8988T (cell line): ENCODE results near the gene ARRDC3.
"Not testable (repeated sequence)": the region's sequence is repeated elsewhere in the genome, so short reads cannot be mapped to it uniquely, and the experiment has no call there.

Experiments
- DNase-seq: peaks from one replicate; pipeline ENCODE4 v3.0.0; 2011

The ARRDC3 gene

GRCh38 chr5:91357012-91357634 is 26.0 kb downstream of the ARRDC3 start:
- no peak for DNase-seq

- not testable (repeated sequence) for DNase-seq
Measured at GRCh38 chr5:91354867-91355266, 28.2 kb downstream of the ARRDC3 start.

DNA sequence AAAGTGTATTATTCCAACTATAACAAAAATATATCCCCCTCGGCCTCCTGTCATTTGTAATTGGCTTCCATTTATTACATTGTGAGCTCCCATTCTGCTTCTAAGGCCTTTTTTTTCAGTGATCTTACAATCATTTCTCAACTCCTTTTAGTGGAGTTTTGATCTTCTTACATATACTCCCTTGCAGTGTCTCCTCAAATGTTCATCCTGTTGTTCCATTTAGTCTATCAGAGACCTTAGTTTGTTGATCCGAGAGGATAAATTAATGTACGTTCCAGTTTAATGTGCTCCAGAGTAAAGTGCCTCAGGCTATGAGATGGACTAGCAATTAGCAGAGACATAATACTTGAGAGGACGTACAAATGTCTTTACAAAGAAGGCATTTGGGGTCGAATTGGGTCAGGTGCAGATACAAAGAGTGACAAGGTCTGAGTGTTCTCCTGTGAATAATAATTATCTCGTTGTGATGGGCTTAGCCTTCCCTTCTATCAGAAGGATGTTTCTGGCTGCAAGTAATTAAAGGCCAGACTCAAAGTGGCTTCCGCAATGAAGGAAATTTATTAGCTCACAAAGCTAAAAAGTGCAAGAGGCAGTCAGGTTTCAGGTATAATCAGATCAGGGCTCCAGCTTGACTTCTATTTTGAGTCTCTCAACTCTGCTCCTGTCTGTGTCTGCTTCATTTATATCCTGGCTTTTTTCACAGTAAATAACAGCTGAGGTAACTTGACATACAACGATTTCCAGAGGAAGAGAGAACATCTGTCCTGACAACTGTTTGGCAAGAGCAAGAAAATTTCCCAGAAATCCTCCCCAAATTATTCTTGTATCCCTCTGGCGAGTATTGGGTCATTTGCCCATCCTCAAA is 30.1 kb downstream of the ARRDC3 start:
- DNase-seq: no peak

GRCh38 chr5:91345461-91345860 is 37.7 kb downstream of the ARRDC3 start:
- no peak for DNase-seq

GRCh38 chr5:91344661-91345200 is 38.4 kb downstream of the ARRDC3 start:
- not testable (repeated sequence) for DNase-seq

GRCh38 chr5:91343916-91344315 is 39.2 kb downstream of the ARRDC3 start:
- DNase-seq: no peak

DNA sequence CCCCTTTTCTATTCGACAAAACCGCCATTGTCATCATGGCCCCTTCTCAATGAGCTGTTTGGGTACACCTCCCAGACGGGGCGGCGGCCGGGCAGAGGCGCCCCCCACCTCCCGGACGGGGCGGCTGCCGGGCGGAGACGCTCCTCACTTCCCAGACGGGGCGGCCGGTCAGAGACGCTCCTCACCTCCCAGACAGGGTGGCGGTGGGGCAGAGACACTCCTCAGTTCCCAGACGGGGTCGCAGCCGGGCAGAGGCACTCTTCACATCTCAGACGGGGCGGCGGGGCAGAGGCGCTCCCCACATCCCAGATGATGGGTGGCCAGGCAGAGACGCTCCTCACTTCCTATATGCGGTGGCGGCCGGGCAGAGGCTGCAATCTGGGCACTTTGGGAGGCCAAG is 40.2 kb downstream of the ARRDC3 start:
- not testable (repeated sequence) for DNase-seq

DNA sequence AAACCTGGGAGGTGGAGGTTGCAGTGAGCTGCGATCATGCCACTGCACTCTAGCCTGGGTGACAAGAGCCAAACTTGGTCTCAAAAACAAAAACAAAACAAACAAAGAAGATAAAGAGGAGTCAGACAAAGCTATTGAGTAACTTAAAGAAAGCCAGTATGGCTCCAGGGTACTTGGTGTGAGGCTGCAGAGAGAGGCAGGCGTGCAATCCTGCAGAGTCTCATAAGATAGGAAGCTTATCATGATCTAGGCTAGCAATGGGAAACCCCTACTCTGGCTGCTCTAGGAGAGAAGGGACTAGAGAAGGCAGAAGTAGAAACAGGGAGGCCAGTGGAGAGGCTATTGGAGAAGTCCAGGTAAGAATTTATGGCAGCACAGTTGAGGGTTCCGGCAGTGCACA is 42.0 kb downstream of the ARRDC3 start:
- no peak for DNase-seq

GRCh38 chr5:91340532-91340931 is 42.6 kb downstream of the ARRDC3 start:
- DNase-seq: no peak

DNA sequence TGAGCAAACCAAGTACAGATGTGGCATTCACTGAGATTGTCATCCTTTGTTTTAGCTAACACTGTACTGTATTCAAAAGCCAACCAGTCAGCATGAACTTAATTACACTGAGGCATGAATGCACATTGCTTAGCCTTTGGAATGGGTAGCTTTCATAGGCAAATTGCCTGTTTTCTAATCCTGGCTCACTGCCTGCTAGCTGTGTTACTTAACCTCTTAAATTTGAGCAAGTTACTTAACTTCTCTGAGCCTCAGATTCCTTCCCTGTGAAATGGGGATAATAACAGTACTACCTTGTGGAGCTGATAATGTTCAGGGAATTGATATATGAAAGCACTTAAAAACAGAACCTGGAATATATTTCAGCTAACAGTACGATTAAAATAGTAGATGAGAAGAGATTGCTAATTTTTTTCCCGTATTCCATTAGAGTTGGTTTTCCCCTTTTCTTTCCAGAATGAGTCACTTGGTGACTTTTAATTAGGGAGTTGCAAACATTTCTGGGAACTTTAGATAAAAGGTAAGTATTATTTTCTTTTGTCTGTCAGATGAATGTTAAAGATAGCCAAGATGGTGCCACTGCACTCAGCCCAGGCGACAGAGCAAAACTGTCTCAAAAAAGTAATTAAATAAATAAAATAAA is 43.9 kb downstream of the ARRDC3 start:
- no peak for DNase-seq

DNA sequence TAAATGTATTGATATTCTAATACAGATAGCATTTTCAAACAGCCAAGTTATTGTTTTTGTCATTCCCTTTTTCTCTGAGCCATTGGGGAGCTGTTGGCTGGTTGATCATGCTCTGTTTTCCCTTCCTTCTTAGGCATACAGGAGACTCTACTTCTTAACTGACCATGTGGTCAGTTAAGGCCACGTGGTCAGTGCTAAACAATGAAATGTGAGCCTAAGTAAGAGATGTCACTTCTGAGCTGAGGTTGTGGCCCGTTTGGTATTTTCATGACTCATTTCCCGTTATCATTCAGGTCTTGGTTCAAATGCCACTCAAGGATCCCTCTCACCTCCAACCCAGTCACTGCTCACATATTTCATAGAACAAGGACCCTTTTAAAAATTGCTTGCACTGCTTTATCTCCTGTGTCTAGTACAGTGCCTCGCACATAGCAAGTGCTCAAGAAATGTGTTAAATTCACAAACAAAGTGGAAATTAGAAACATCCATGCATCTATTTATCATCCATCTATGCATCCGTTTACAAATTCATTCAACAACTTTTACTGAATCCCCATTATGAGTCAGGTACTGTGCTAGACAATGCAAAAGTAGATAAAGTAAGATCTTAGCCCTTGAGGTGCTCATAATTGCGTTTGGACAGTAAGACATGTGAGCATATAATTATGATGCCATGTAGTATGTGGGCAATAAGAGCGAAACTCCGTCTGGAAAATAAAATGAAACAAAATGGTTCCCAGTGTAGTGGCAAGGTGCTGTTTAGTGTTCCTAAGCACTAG is 50.7 kb downstream of the ARRDC3 start:
- DNase-seq: peak; percentile 39

- no peak for DNase-seq
Measured at GRCh38 chr5:91331705-91332104, 51.4 kb downstream of the ARRDC3 start.

DNA sequence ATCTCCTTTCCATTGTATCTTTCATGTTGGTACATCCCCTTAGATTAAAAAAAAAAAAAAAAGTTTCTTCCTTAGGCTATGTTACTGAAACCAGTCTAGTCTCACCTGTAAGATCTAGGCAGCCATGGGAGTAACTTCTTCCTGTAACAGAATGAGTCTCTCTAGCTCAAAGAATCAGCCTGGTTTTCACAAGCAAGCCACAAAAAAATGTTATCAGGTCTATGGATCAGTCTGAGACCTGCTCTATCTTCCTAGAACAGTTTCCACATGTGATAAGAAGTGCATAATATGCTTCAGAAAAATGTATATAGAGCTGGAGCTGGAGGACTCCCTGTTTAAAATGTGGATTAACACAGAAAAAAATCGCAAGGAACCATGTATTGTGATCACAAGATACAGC is 53.8 kb downstream of the ARRDC3 start:
- no peak for DNase-seq

GRCh38 chr5:91328743-91329142 is 54.4 kb downstream of the ARRDC3 start:
- no peak for DNase-seq

- not testable (repeated sequence) for DNase-seq
Measured at GRCh38 chr5:91322981-91323380, 60.1 kb downstream of the ARRDC3 start.

DNA sequence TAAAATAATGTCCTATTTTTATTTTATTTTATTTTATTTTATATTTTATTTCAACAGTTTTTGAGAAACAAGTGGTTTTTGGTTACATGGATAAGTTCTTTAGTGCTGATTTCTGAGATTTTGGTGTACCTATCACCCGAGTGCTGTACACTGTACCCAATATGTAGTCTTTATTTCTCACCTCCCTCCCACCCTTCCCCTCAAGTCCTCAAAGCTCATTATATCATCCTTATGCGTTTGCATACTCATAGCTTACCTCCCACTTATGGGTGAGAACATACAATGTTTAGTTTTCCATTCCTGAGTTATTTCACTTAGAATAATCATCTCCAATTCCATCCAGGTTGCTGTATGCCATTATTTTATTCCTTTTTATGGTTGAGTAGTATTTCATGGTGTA is 63.5 kb downstream of the ARRDC3 start:
- DNase-seq: no peak

- DNase-seq: no peak
Measured at GRCh38 chr5:91318724-91319123, 64.4 kb downstream of the ARRDC3 start.
